ENCODE results near the gene NAXE. TPM values are rescaled to one million over a fixed set of nuclear protein-coding genes. Genes with fewer than 3 reads are reported as not detected.

Gene NAXE
- total RNA-seq, 1 experiment from 2014 or later: 261 TPM

DNA sequence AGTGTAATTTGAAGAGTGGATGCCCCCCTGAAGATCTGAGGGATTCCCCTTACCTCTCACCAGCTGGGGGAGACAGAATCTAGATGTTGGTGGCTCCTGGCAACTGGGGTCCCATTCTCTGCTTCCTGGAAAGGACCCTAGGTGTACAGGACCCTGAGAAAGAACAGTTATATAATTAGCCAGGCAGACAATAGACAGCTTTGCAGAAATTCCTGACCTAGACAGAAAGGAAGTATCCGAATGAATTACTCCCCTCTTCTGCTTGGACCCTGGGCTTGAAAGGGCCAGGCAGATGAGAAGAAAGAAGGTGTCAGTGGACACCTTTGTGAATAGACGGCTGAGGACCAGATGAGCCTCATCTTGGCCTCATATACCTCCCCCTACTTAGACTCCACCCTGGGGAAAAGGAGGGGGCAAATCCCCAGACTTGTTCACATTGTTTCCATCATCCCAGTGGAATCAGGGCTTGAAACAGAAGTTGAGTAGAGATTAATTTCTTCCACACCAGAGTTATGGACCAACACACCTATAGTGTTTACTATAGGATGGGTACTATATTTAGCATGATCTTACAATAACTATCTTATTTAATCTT is 17.4 kb upstream of the NAXE start:
- intact Hi-C loops (cut with micrococcal nuclease): no loop called here
- BruUV-seq (replicated peaks): no TSS peak
- CTCF ChIA-PET: interaction anchor here (0.6 to 1.0 kb wide), 2 partner anchors 50 to 1401 kb away, joined by 5 to 6 read pairs; partner anchors contain the start of gene KRTCAP2

DNA sequence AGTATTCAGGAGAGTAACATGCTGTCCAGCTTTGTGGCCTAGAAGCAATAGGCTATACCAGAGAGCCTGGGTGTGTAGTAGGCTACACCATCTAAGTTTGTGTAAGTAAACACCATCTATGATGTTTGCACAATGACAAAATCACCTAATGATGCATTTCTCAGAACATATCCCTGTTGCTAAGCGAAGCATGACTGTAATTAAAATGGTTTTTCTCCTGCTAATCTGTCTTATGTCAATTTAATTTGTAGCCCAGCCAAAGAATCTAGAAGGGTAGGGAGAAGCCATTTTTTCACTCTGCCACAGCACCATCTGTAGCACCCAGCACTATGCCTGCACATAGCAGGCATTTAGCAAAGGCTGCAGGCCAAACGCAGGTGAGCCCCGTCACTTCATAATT is 14.0 kb upstream of the NAXE start:
- intact Hi-C loops (cut with micrococcal nuclease): no loop called here
- CTCF ChIA-PET: no interaction called here

More for the DNA sequence above, 17.4 kb upstream of the NAXE start:
- no peak overlapping the region for H3K27ac ChIP-seq (ENCODE audit: low read length)
- H3K4me1 ChIP-seq (ENCODE audit: insufficient read depth, low read length): peaks cover 19% of the 10 kb centered on the region
- no peaks in the 10 kb centered on the region for H3K9me3 ChIP-seq (ENCODE audit: low read length)
- no peaks in the 10 kb centered on the region for H3K9me2 ChIP-seq (replicated peaks; ENCODE audit: low read length)
- no peak overlapping the region for H3K4me2 ChIP-seq (ENCODE audit: low read length)
- H3K9ac ChIP-seq (ENCODE audit: low read length): no peak overlapping the region
- H3F3A ChIP-seq (ENCODE audit: low read length, unreplicated experiment): no peaks in the 10 kb centered on the region
- POLR2A ChIA-PET (ENCODE audit: unreplicated experiment): interaction anchor here (0.5 to 0.6 kb wide), 2 partner anchors 69 to 74 kb away, joined by 3 to 8 read pairs; partner anchors contain the start of gene MEF2D
- DNase-seq: no peak
- peaks cover 27% of the 10 kb centered on the region for H3K79me2 ChIP-seq (ENCODE audit: low read length)
- H3K27me3 ChIP-seq (ENCODE audit: low read length): no peaks in the 10 kb centered on the region
- no peaks in the 10 kb centered on the region for H4K20me1 ChIP-seq (ENCODE audit: low read length)
- H2AFZ ChIP-seq (ENCODE audit: low read length): no peak overlapping the region
- TF ChIP-seq, protein P1, sequence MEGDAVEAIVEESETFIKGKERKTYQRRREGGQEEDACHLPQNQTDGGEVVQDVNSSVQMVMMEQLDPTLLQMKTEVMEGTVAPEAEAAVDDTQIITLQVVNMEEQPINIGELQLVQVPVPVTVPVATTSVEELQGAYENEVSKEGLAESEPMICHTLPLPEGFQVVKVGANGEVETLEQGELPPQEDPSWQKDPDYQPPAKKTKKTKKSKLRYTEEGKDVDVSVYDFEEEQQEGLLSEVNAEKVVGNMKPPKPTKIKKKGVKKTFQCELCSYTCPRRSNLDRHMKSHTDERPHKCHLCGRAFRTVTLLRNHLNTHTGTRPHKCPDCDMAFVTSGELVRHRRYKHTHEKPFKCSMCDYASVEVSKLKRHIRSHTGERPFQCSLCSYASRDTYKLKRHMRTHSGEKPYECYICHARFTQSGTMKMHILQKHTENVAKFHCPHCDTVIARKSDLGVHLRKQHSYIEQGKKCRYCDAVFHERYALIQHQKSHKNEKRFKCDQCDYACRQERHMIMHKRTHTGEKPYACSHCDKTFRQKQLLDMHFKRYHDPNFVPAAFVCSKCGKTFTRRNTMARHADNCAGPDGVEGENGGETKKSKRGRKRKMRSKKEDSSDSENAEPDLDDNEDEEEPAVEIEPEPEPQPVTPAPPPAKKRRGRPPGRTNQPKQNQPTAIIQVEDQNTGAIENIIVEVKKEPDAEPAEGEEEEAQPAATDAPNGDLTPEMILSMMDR (conservative IDR thresholded peaks at IDR 0.05; ENCODE audit: low read depth, low read length): no peak
- TF ChIP-seq EZH2 (IDR thresholded peaks at IDR 0.05; ENCODE audit: low read length, unreplicated experiment) (no peak), EZH2phosphoT487 (IDR thresholded peaks at IDR 0.05; ENCODE audit: borderline replicate concordance, low read length) (no peak)
- peaks cover 6% of the 10 kb centered on the region; the same call in 1 of the 2 replicates for H3K36me3 ChIP-seq (ENCODE audit: low read depth, low read length)
- ATAC-seq: no peak
- H3K4me3 ChIP-seq (ENCODE audit: low read length): no peak overlapping the region

More for the DNA sequence above, 14.0 kb upstream of the NAXE start:
- peak; percentile 79 for ATAC-seq
- H3K9ac ChIP-seq (ENCODE audit: low read length): no peak overlapping the region
- no peak overlapping the region for H3K4me2 ChIP-seq (ENCODE audit: low read length)
- H4K20me1 ChIP-seq (ENCODE audit: low read length): no peaks in the 10 kb centered on the region
- POLR2A ChIA-PET (ENCODE audit: unreplicated experiment): interaction anchor here (1.0 kb wide), 1 partner anchor 76 kb away, joined by 4 read pairs; no protein-coding TSS in a partner anchor
- peak; percentile 37 for DNase-seq
- no peak for TF ChIP-seq EZH2 (IDR thresholded peaks at IDR 0.05; ENCODE audit: low read length, unreplicated experiment)
- TF ChIP-seq, protein P1 (conservative IDR thresholded peaks at IDR 0.05; ENCODE audit: low read depth, low read length): no peak
- no peak for TF ChIP-seq EZH2phosphoT487 (IDR thresholded peaks at IDR 0.05; ENCODE audit: borderline replicate concordance, low read length)
- H2AFZ ChIP-seq (ENCODE audit: low read length): no peak overlapping the region
- no peaks in the 10 kb centered on the region for H3K79me2 ChIP-seq (ENCODE audit: low read length)
- H3K4me3 ChIP-seq (ENCODE audit: low read length): no peak overlapping the region
- H3K4me1 ChIP-seq (ENCODE audit: insufficient read depth, low read length): 0 out of 2 replicates have a peak, but pooled peaks cover 3% of the 10 kb centered on the region
- no peak overlapping the region for H3K27ac ChIP-seq (ENCODE audit: low read length)
- no peaks in the 10 kb centered on the region for H3K9me2 ChIP-seq (replicated peaks; ENCODE audit: low read length)
- no peaks in the 10 kb centered on the region for H3K36me3 ChIP-seq (ENCODE audit: low read depth, low read length)
- no peaks in the 10 kb centered on the region for H3K27me3 ChIP-seq (ENCODE audit: low read length)
- no TSS peak for BruUV-seq (replicated peaks)
- no peaks in the 10 kb centered on the region for H3K9me3 ChIP-seq (ENCODE audit: low read length)
- H3F3A ChIP-seq (ENCODE audit: low read length, unreplicated experiment): no peaks in the 10 kb centered on the region

Measured in PC-3 (cell line).